ENCODE measurements around the gene ARL14. TPM values are rescaled to one million over a fixed set of nuclear protein-coding genes. Genes with fewer than 3 reads are reported as not detected.
"Not testable (repeated sequence)": the region's sequence is repeated elsewhere in the genome, so short reads cannot be mapped to it uniquely, and the experiment has no call there.

ARL14 gene
- total RNA-seq, 1 experiment from 2014 or later, result not detected

DNA sequence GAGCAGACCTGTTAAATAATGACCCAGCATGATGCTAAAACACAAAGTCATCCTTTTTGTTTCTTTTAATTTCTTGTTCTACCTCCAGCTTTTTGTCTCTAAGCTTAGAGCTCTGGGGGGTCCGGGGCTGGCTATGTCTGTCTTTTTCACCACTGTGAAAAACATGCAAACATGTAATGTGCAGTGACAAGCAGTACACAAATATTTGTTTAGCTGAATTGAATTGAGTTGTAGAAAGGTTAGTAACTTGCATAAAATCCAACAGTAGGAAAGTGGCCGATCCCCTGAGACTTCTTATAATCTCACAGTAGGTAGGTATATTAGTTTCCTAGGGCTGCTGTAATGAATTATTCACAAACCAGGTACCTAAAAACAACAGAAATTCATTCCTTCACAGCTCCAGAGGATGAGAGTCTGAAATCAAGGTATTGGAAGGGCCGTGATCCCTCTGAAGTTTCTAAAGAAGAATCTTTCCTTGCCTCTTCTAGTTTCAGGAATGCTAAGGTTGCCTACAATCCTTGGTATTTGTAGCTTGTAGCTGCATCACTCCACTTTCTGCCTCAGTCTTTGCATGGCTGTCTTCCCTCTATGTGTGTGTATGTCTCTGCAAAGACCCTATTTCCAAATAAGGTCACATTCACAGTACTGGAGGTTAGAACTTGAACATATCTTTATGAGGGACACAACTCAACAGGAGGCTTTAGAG, 32.7 kb downstream of the ARL14 start (continued):
- TF ChIP-seq RELA (CRISPR knock-in tag; IDR thresholded peaks at IDR 0.05; ENCODE audit: borderline replicate concordance), result no peak

DNA sequence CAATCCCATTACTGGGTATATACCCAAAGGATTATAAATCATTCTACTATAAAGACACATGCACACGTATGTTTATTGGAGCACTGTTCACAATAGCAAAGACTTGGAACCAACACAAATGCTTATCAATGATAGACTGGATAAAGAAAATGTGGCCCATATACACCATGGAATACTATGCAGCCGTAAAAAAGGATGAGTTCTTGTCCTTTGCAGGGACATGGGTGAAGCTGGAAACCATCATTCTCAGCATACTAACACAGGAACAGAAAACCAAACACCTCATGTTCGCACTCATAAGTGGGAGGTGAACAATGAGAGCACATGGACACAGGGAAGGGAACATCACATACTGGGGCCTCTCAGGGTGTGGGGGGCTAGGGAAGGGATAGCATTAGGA, 36.2 kb downstream of the ARL14 start:
- DNase-seq (ENCODE audit: low spot score); H3K4me3 Mint-ChIP-seq; H3K36me3 Mint-ChIP-seq; H3K9me3 Mint-ChIP-seq; ATAC-seq; H3K27me3 Mint-ChIP-seq (ENCODE audit: low read depth); CTCF ChIA-PET; POLR2A ChIA-PET; H3K27ac Mint-ChIP-seq: not testable (repeated sequence)
- H3K4me1 Mint-ChIP-seq, result peaks cover 16% of the 10 kb centered on the region

DNA sequence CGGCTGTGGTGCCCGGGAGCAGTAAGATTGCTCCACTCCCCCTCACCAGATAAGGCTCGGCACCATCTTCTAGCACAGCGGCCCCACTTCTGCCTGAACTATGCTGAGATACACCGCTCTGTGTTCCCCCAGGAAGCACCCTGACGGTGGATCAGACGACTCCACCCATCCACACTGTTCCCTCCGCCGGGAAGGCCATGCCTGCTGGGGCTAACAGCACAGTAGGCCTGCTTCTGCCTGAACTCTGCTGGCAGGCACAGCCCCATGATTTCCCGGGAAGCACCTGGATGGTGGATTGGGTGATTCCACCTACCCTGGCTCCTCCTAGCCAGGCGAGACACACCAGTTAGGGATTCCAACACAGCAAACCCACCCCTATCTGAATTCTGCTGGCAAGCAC, 42.8 kb downstream of the ARL14 start:
- Mint-ChIP-seq H3K9me3 (peaks cover 10% of the 10 kb centered on the region), H3K27me3 (ENCODE audit: low read depth) (no peaks in the 10 kb centered on the region), H3K27ac (no peak overlapping the region), H3K4me3 (no peak overlapping the region), H3K36me3 (peaks cover 4% of the 10 kb centered on the region; the same call in 1 of the 2 replicates), H3K4me1 (no peaks in the 10 kb centered on the region)
- ATAC-seq (peak; percentile 52), DNase-seq (ENCODE audit: low spot score) (no peak)
- POLR2A ChIA-PET, result no interaction called here
- TF ChIP-seq, protein P1, sequence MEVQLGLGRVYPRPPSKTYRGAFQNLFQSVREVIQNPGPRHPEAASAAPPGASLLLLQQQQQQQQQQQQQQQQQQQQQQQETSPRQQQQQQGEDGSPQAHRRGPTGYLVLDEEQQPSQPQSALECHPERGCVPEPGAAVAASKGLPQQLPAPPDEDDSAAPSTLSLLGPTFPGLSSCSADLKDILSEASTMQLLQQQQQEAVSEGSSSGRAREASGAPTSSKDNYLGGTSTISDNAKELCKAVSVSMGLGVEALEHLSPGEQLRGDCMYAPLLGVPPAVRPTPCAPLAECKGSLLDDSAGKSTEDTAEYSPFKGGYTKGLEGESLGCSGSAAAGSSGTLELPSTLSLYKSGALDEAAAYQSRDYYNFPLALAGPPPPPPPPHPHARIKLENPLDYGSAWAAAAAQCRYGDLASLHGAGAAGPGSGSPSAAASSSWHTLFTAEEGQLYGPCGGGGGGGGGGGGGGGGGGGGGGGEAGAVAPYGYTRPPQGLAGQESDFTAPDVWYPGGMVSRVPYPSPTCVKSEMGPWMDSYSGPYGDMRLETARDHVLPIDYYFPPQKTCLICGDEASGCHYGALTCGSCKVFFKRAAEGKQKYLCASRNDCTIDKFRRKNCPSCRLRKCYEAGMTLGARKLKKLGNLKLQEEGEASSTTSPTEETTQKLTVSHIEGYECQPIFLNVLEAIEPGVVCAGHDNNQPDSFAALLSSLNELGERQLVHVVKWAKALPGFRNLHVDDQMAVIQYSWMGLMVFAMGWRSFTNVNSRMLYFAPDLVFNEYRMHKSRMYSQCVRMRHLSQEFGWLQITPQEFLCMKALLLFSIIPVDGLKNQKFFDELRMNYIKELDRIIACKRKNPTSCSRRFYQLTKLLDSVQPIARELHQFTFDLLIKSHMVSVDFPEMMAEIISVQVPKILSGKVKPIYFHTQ (CRISPR knock-in tag; IDR thresholded peaks at IDR 0.05), result no peak
- no peak for TF ChIP-seq SP1 (CRISPR knock-in tag; conservative IDR thresholded peaks at IDR 0.05)
- TF ChIP-seq, protein P2, sequence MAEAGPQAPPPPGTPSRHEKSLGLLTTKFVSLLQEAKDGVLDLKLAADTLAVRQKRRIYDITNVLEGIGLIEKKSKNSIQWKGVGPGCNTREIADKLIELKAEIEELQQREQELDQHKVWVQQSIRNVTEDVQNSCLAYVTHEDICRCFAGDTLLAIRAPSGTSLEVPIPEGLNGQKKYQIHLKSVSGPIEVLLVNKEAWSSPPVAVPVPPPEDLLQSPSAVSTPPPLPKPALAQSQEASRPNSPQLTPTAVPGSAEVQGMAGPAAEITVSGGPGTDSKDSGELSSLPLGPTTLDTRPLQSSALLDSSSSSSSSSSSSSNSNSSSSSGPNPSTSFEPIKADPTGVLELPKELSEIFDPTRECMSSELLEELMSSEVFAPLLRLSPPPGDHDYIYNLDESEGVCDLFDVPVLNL (CRISPR knock-in tag; IDR thresholded peaks at IDR 0.05; ENCODE audit: borderline replicate concordance, low read depth), result no peak
- CTCF ChIA-PET, result interaction anchor here (1.0 kb wide), 1 partner anchor 223 kb away, joined by 4 read pairs; no protein-coding TSS in a partner anchor

DNA sequence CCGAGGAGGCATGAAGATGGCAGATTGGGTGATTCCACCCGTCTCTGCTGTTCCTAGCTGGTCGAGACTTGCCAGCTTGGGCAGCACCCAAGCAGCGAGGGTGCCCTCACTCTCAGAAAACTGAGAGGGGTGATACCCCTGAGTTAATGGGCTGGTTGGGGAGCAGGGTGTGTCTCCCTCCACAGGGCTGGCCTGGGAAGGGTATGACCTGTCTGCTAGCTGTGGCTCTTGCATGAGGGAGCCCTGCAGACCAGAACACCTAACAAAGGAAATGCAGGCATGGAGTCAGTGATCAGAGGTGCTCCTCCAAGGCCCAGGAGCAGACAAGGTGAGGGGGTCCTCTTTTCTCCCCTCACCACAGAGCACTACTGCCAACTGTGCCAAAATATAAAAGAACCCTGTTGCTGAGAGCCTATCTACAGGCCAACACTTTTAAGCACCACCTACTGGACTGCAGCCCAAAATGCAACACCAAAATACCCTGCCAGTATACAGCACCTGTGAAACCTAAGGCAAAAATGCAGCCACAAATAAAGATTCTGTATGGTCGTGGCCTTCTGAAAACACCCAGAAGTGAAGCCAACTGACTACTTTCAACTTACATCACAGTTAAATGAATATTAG, 43.3 kb downstream of the ARL14 start:
- CTCF ChIA-PET, result interaction anchor here (1.0 kb wide), 1 partner anchor 223 kb away, joined by 4 read pairs; no protein-coding TSS in a partner anchor
- Mint-ChIP-seq H3K9me3 (peaks cover 15% of the 10 kb centered on the region), H3K27me3 (ENCODE audit: low read depth) (no peaks in the 10 kb centered on the region), H3K27ac (no peak overlapping the region), H3K4me3 (no peak overlapping the region), H3K4me1 (no peaks in the 10 kb centered on the region), H3K36me3 (peaks cover 4% of the 10 kb centered on the region; the same call in 1 of the 2 replicates)
- ATAC-seq (peak; percentile 97), DNase-seq (ENCODE audit: low spot score) (peak; percentile 16)
- TF ChIP-seq, protein P3, sequence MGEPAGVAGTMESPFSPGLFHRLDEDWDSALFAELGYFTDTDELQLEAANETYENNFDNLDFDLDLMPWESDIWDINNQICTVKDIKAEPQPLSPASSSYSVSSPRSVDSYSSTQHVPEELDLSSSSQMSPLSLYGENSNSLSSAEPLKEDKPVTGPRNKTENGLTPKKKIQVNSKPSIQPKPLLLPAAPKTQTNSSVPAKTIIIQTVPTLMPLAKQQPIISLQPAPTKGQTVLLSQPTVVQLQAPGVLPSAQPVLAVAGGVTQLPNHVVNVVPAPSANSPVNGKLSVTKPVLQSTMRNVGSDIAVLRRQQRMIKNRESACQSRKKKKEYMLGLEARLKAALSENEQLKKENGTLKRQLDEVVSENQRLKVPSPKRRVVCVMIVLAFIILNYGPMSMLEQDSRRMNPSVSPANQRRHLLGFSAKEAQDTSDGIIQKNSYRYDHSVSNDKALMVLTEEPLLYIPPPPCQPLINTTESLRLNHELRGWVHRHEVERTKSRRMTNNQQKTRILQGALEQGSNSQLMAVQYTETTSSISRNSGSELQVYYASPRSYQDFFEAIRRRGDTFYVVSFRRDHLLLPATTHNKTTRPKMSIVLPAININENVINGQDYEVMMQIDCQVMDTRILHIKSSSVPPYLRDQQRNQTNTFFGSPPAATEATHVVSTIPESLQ (CRISPR knock-in tag; IDR thresholded peaks at IDR 0.05), result no peak
- TF ChIP-seq, protein P4, sequence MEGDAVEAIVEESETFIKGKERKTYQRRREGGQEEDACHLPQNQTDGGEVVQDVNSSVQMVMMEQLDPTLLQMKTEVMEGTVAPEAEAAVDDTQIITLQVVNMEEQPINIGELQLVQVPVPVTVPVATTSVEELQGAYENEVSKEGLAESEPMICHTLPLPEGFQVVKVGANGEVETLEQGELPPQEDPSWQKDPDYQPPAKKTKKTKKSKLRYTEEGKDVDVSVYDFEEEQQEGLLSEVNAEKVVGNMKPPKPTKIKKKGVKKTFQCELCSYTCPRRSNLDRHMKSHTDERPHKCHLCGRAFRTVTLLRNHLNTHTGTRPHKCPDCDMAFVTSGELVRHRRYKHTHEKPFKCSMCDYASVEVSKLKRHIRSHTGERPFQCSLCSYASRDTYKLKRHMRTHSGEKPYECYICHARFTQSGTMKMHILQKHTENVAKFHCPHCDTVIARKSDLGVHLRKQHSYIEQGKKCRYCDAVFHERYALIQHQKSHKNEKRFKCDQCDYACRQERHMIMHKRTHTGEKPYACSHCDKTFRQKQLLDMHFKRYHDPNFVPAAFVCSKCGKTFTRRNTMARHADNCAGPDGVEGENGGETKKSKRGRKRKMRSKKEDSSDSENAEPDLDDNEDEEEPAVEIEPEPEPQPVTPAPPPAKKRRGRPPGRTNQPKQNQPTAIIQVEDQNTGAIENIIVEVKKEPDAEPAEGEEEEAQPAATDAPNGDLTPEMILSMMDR (IDR thresholded peaks at IDR 0.05), result 0 out of 2 replicates have a peak, but pooled peaks have one; percentile 19
- POLR2A ChIA-PET, result no interaction called here

DNA sequence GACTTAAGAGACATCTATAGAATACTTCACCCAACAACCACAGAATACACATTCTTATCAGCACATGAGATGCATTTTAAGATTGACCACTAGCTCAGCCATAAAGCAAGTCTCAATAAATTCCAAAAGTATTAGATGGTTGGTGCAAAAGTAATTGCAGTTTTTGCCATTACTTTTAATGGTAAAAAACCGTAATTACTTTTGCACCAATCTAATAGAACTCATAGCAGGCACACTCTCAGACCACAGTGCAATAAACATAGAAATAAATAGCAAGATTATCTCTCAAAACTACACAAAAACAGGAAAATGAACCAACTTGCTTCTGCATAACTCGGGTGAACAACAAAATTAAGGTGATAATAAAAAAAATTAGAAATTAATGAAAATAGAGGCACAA, 45.4 kb downstream of the ARL14 start:
- Mint-ChIP-seq H3K27ac (no peak overlapping the region), H3K4me1 (no peaks in the 10 kb centered on the region), H3K4me3 (no peak overlapping the region), H3K9me3 (peaks cover 17% of the 10 kb centered on the region), H3K27me3 (ENCODE audit: low read depth) (no peaks in the 10 kb centered on the region; the same call in 1 of the 2 replicates), H3K36me3 (peaks cover 4% of the 10 kb centered on the region; the same call in 1 of the 2 replicates)
- DNase-seq (ENCODE audit: low spot score) (no peak), ATAC-seq (no peak)
- ChIA-PET POLR2A (no interaction called here), CTCF (no interaction called here)
- TF ChIP-seq ELF4 (CRISPR knock-in tag; IDR thresholded peaks at IDR 0.05; ENCODE audit: low read depth) (no peak), PRRX2 (CRISPR knock-in tag; IDR thresholded peaks at IDR 0.05) (no peak), HMGA2 (CRISPR knock-in tag; IDR thresholded peaks at IDR 0.05) (no peak), ZNF671 (CRISPR knock-in tag; IDR thresholded peaks at IDR 0.05) (no peak), ZNF423 (CRISPR knock-in tag; IDR thresholded peaks at IDR 0.05) (no peak), SP1 (CRISPR knock-in tag; conservative IDR thresholded peaks at IDR 0.05) (no peak), GTF2I (CRISPR knock-in tag; conservative IDR thresholded peaks at IDR 0.05) (no peak)
- TF ChIP-seq, protein P5, sequence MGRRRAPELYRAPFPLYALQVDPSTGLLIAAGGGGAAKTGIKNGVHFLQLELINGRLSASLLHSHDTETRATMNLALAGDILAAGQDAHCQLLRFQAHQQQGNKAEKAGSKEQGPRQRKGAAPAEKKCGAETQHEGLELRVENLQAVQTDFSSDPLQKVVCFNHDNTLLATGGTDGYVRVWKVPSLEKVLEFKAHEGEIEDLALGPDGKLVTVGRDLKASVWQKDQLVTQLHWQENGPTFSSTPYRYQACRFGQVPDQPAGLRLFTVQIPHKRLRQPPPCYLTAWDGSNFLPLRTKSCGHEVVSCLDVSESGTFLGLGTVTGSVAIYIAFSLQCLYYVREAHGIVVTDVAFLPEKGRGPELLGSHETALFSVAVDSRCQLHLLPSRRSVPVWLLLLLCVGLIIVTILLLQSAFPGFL (CRISPR knock-in tag; IDR thresholded peaks at IDR 0.05; ENCODE audit: borderline replicate concordance), result no peak
